BLaER1 treated with 17β-estradiol and CSF1 and Interleukin-3, amounts not matched to agents 10 nM and 100 nM (cell line): ENCODE results near the gene FNDC3B.
A peak's percentile ranks its signal among the peaks of the same experiment; 100 is the strongest.

Experiments used
- H3K27ac ChIP-seq, 11 experiments: shearing (Covaris generic); formaldehyde crosslinking; 2 replicates each; pipeline ENCODE4 v1.8.1; 2022
- H3K27me3 ChIP-seq, 11 experiments: shearing (Covaris generic); formaldehyde crosslinking; 2 replicates each; pipeline ENCODE4 v1.8.1; 2022
- H3K36me3 ChIP-seq, 11 experiments: shearing (Covaris generic); formaldehyde crosslinking; 2 replicates each; pipeline ENCODE4 v1.8.1; 2022
- H3K4me1 ChIP-seq, 10 experiments: shearing (Covaris generic); formaldehyde crosslinking; 2 replicates each; pipeline ENCODE4 v1.8.1; 2022
- H3K4me2 ChIP-seq, 11 experiments: shearing (Covaris generic); formaldehyde crosslinking; 2 replicates each; pipeline ENCODE4 v1.8.1; 2022
- H3K4me3 ChIP-seq, 10 experiments: shearing (Covaris generic); formaldehyde crosslinking; 2 replicates each; pipeline ENCODE4 v1.8.1; 2022
- H3K9ac ChIP-seq, 11 experiments: shearing (Covaris generic); formaldehyde crosslinking; 2 replicates each; pipeline ENCODE4 v1.8.1; 2022
- H3K9me3 ChIP-seq, 11 experiments: shearing (Covaris generic); formaldehyde crosslinking; replicated peaks in 1 of 11; 2 replicates each; pipeline ENCODE4 v1.8.1; 2022
- H4K20me1 ChIP-seq, 11 experiments: shearing (Covaris generic); formaldehyde crosslinking; 2 replicates each; pipeline ENCODE4 v1.8.1; 2022
- Cebpa-rat ChIP-seq, 11 experiments: shearing (Covaris generic); IDR thresholded peaks; 2 replicates each; pipeline ENCODE4 v1.8.1; 2022

FNDC3B gene

GRCh38 chr3:172257648-172258400, 218.4 kb downstream of the FNDC3B start:
- Histone ChIP-seq H3K27ac (no peak overlapping the region), H3K27me3 (no peaks in the 10 kb centered on the region), H3K36me3 (peaks cover 12 to 97% (median 78%) of the 10 kb centered on the region in 11 experiments), H3K4me3 (no peak overlapping the region), H3K9ac (no peak overlapping the region), H4K20me1 (peaks cover 0 to 22% (median 0%) of the 10 kb centered on the region in 11 experiments; a peak in 4 of 22 replicates), H3K4me2 (no peak overlapping the region), H3K4me1 (peaks cover 0 to 50% (median 0%) of the 10 kb centered on the region in 10 experiments; a peak in 6 of 20 replicates), H3K9me3 (no peaks in the 10 kb centered on the region)
- TF ChIP-seq Cebpa-rat (IDR thresholded peaks at IDR 0.05), result no peak

DNA sequence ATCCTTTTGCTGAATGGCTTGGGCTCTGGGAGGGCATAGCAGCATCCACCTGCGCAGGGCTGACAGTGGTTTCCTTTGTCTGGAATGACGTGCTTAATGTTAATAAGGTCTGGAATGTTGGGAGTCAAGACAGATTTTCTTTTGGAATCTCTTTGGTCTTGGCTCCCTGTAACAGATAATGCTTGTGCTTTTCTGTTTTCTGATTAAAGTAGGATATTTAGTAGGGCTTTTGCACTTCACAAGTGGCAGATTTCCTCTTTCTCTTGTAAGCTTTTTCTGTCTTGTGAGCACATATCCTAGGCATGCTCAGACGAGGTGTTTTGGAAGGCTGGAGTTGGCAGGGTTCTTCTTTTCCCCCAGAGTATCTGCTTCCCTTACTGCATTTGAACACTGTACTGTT, 219.2 kb downstream of the FNDC3B start:
- Histone ChIP-seq H4K20me1 (peaks cover 0 to 22% (median 0%) of the 10 kb centered on the region in 11 experiments; a peak in 4 of 22 replicates), H3K4me1 (peaks cover 0 to 54% (median 0%) of the 10 kb centered on the region in 10 experiments; a peak in 6 of 20 replicates), H3K36me3 (peaks cover 12 to 94% (median 73%) of the 10 kb centered on the region in 11 experiments), H3K4me2 (0 out of 22 replicates have a peak overlapping the region, but pooled peaks of 1 of the 11 experiments have one; percentile 9), H3K4me3 (no peak overlapping the region), H3K9me3 (no peaks in the 10 kb centered on the region), H3K27ac (no peak overlapping the region), H3K27me3 (no peaks in the 10 kb centered on the region), H3K9ac (no peak overlapping the region)
- TF ChIP-seq Cebpa-rat (IDR thresholded peaks at IDR 0.05), result no peak

DNA sequence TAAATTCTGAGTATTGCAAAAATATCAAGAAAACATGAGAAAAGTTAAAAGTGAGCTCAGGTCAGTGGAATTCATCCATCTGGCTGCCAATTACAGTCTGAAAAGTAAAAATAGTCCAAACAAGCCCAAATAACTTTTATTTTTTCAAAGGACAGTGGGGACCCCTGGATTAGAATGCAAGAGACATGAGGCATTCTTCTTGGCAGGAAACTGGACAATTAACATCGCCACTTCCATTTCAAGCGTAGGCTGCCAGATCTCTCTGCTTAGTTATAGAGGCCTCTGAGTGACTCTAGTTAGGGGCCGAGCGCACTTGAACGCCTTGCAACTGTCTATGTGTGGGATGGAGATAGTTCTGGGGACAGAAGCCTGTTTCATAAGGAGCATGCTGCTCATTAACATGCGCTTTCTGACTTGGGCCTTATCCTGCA, 219.7 kb downstream of the FNDC3B start:
- Histone ChIP-seq H3K4me1 (peaks cover 0 to 54% (median 0%) of the 10 kb centered on the region in 10 experiments; a peak in 6 of 20 replicates), H3K36me3 (peaks cover 12 to 95% (median 71%) of the 10 kb centered on the region in 11 experiments), H3K9ac (no peak overlapping the region), H3K27ac (no peak overlapping the region), H3K4me3 (no peak overlapping the region), H3K4me2 (no peak overlapping the region), H4K20me1 (peaks cover 0 to 24% (median 0%) of the 10 kb centered on the region in 11 experiments; a peak in 4 of 22 replicates), H3K27me3 (no peaks in the 10 kb centered on the region), H3K9me3 (no peaks in the 10 kb centered on the region)
- no peak for TF ChIP-seq Cebpa-rat (IDR thresholded peaks at IDR 0.05)

DNA sequence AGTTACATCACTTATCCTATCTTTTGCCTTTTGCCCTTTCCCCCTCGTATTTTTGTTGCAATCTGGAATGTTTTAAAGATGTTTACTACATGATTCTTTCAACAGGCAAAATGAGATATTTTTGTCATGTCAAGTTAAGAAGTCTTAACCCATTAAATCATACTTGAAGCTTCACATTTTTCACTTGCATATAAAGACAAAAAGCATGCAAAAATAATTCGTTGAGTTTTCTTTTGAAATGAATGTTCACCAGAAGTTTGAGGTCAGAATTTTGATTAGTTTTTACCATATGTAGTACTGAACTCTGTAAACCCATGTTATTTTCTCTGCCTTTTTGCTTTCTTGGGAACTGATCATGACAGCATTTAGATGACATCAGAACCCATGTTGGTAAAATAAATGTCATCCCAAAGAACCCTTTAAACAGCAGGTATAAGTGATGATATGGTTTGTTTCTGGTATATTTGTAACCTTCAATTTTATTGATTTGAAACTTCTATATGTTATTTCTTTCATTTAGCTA, 220.4 kb downstream of the FNDC3B start:
- no peak overlapping the region for H3K4me3 ChIP-seq
- no peak overlapping the region for H3K4me2 ChIP-seq
- H3K27ac ChIP-seq, result no peak overlapping the region
- H4K20me1 ChIP-seq, result peaks cover 0 to 24% (median 0%) of the 10 kb centered on the region in 11 experiments; a peak in 4 of 22 replicates
- peaks cover 12 to 94% (median 68%) of the 10 kb centered on the region in 11 experiments for H3K36me3 ChIP-seq
- no peak overlapping the region for H3K9ac ChIP-seq
- no peak for TF ChIP-seq Cebpa-rat (IDR thresholded peaks at IDR 0.05)
- no peaks in the 10 kb centered on the region for H3K9me3 ChIP-seq
- peaks cover 0 to 54% (median 0%) of the 10 kb centered on the region in 10 experiments; a peak in 6 of 20 replicates for H3K4me1 ChIP-seq
- no peaks in the 10 kb centered on the region for H3K27me3 ChIP-seq

- peak overlapping the region in 1 of 11 experiments; percentile 65; a peak in 2 of 22 replicates for H3K4me2 ChIP-seq
- peaks cover 0 to 24% (median 0%) of the 10 kb centered on the region in 11 experiments; a peak in 4 of 22 replicates for H4K20me1 ChIP-seq
- H3K27me3 ChIP-seq, result no peaks in the 10 kb centered on the region
- no peak overlapping the region for H3K4me3 ChIP-seq
- no peak overlapping the region for H3K27ac ChIP-seq
- no peaks in the 10 kb centered on the region for H3K9me3 ChIP-seq
- H3K4me1 ChIP-seq, result peaks cover 0 to 50% (median 0%) of the 10 kb centered on the region in 10 experiments; a peak in 6 of 20 replicates
- no peak overlapping the region for H3K9ac ChIP-seq
- H3K36me3 ChIP-seq, result peaks cover 12 to 94% (median 63%) of the 10 kb centered on the region in 11 experiments
- no peak for TF ChIP-seq Cebpa-rat (IDR thresholded peaks at IDR 0.05)
Measured at GRCh38 chr3:172260381-172260780, 221.0 kb downstream of the FNDC3B start.

DNA sequence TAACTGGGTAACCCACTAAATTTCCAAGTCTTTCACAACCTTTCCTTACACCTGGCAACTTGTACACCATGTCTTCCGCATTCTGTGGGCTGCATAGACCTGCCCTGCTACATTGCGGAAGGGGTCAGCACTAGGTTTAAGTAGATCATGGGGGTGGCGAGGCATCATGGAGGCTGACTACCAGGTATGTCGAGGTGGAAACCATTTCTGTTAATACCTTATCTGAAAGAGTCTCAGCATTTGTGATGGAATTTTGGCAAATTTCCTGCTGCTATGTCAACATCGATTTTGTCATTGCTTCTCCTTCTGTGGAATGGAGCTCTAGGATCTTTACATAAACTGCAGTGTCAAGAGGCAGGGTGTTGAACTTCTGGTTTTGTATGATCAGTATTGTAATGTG, 221.7 kb downstream of the FNDC3B start:
- Histone ChIP-seq H3K4me3 (no peak overlapping the region), H3K4me1 (peaks cover 0 to 44% (median 0%) of the 10 kb centered on the region in 10 experiments; a peak in 6 of 20 replicates), H3K4me2 (peak overlapping the region in 2 of 11 experiments; percentile 21 to 65; a peak in 3 of 22 replicates), H4K20me1 (peaks cover 0 to 24% (median 0%) of the 10 kb centered on the region in 11 experiments; a peak in 4 of 22 replicates), H3K9ac (no peak overlapping the region), H3K27me3 (no peaks in the 10 kb centered on the region), H3K9me3 (no peaks in the 10 kb centered on the region), H3K27ac (no peak overlapping the region), H3K36me3 (peaks cover 9 to 94% (median 67%) of the 10 kb centered on the region in 11 experiments)
- no peak for TF ChIP-seq Cebpa-rat (IDR thresholded peaks at IDR 0.05)

DNA sequence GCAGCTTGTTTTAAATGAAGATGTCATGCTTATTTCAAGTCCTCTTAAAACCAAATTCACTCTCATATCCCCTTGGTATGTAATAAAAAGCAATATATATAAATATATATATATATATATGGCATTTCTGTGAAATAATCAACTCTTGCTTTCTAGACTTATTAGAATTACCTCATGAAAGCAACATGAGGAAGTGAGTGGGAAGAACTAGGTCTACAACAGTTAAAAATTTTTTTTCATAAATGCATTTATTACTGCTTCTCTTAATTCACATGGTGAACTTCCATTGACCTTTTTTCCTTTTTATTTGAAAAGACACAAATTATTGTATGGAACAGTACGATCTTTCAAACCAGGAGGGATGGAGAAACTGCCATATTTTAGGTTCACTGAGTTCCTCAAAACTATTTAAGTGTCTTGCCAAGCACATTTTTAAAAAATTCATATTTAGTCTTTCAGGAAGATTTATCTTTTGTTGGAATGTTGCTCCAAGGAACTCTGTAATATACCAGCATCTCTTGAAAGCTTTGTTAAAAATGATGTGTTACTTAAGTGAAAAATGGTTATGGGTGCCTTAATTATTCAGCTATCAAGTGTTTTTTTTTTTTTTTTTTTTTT, 223.7 kb downstream of the FNDC3B start:
- Histone ChIP-seq H4K20me1 (peaks cover 0 to 24% (median 0%) of the 10 kb centered on the region in 11 experiments; a peak in 4 of 22 replicates), H3K27ac (no peak overlapping the region), H3K4me2 (no peak overlapping the region), H3K4me1 (peaks cover 0 to 38% (median 0%) of the 10 kb centered on the region in 10 experiments; a peak in 4 of 20 replicates), H3K4me3 (no peak overlapping the region), H3K9me3 (no peaks in the 10 kb centered on the region), H3K9ac (no peak overlapping the region), H3K36me3 (peaks cover 19 to 94% (median 58%) of the 10 kb centered on the region in 11 experiments), H3K27me3 (no peaks in the 10 kb centered on the region)
- TF ChIP-seq Cebpa-rat (IDR thresholded peaks at IDR 0.05), result no peak

- peaks cover 19 to 94% (median 57%) of the 10 kb centered on the region in 11 experiments; a peak in 21 of 22 replicates for H3K36me3 ChIP-seq
- H3K4me1 ChIP-seq, result peaks cover 0 to 29% (median 0%) of the 10 kb centered on the region in 10 experiments; a peak in 4 of 20 replicates
- H4K20me1 ChIP-seq, result peaks cover 0 to 27% (median 0%) of the 10 kb centered on the region in 11 experiments; a peak in 4 of 22 replicates
- H3K4me3 ChIP-seq, result no peak overlapping the region
- H3K27ac ChIP-seq, result no peak overlapping the region
- TF ChIP-seq Cebpa-rat (IDR thresholded peaks at IDR 0.05), result no peak
- H3K4me2 ChIP-seq, result no peak overlapping the region
- H3K9me3 ChIP-seq, result no peaks in the 10 kb centered on the region
- no peaks in the 10 kb centered on the region for H3K27me3 ChIP-seq
- no peak overlapping the region for H3K9ac ChIP-seq
Measured at GRCh38 chr3:172263781-172264486, 224.6 kb downstream of the FNDC3B start.
